ENCODE measurements around the gene TSNAXIP1.
"Not testable (repeated sequence)": the region's sequence is repeated elsewhere in the genome, so short reads cannot be mapped to it uniquely, and the experiment has no call there.

Gene TSNAXIP1

GRCh38 chr16:67834242-67834614 lies 27.5 kb downstream of the TSNAXIP1 start:
- no peak for DNase-seq (ENCODE audit: low read depth)

DNA sequence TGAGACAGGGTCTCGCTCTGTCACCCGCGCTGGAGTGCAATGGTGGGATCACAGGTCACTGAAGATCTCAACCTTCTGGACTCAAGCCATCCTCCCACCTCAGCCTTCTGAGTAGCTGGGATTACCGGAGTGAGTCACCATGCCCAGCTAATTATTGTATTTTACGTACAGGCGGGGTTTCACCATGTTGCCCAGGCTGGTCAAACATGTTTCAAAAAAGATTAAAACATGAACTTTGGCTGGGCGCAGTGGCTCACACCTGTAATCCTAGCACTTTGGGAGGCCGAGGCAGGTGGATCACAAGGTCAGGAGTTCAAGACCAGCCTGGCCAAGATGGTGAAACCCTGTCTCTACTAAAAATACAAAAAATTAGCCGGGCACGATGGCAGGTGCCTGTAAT lies 30.5 kb downstream of the TSNAXIP1 start:
- DNase-seq (ENCODE audit: low read depth) = not testable (repeated sequence)

GRCh38 chr16:67837811-67838210 lies 31.1 kb downstream of the TSNAXIP1 start:
- no peak for DNase-seq (ENCODE audit: low read depth)

DNA sequence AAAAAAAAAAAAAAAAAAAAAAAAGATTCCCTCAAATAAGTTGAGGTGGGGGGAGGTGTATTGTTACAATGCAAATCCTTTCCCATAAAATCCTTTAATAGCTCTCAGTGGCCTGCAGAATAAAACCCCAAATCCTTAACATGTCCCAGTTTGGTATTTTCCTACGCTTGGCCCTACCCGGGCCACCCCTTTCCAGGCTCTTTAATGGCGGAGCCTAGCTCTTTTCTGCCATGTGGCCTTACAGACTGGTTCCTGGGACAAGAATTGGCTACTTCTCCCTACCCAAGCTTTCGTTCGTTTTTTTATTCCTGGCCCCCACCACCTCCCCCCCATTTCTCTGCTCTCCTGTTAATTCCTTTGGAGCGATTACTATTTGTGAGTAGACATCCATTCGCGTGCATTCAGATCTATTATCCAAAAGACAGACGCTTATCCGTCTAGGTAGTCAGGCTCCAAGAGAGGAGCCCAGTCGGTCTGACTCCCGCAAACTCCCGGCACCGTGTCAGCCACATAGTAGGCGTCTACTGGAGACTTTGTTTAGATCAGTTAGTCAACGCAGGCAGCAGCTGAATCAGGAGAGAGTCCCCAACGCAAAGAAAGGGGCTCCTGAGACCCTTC lies 34.6 kb downstream of the TSNAXIP1 start:
- no peak for DNase-seq (ENCODE audit: low read depth)

GRCh38 chr16:67841816-67842508 lies 35.3 kb downstream of the TSNAXIP1 start, which contains the start of gene THAP11:
Gene THAP11, plus strand, starts transcription at chr16:67842320. Its CDS starts 235 bp downstream, at chr16:67842555.
- DNase-seq (ENCODE audit: low read depth) = peak; percentile 87

DNA sequence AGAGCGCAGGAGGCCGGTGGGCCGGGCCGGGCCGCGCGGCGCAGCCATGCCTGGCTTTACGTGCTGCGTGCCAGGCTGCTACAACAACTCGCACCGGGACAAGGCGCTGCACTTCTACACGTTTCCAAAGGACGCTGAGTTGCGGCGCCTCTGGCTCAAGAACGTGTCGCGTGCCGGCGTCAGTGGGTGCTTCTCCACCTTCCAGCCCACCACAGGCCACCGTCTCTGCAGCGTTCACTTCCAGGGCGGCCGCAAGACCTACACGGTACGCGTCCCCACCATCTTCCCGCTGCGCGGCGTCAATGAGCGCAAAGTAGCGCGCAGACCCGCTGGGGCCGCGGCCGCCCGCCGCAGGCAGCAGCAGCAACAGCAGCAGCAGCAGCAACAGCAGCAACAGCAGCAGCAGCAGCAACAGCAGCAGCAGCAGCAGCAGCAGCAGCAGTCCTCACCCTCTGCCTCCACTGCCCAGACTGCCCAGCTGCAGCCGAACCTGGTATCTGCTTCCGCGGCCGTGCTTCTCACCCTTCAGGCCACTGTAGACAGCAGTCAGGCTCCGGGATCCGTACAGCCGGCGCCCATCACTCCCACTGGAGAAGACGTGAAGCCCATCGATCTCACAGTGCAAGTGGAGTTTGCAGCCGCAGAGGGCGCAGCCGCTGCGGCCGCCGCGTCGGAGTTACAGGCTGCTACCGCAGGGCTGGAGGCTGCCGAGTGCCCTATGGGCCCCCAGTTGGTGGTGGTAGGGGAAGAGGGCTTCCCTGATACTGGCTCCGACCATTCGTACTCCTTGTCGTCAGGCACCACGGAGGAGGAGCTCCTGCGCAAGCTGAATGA lies 36.0 kb downstream of the TSNAXIP1 start:
- peak; percentile 27 for DNase-seq (ENCODE audit: low read depth)

DNA sequence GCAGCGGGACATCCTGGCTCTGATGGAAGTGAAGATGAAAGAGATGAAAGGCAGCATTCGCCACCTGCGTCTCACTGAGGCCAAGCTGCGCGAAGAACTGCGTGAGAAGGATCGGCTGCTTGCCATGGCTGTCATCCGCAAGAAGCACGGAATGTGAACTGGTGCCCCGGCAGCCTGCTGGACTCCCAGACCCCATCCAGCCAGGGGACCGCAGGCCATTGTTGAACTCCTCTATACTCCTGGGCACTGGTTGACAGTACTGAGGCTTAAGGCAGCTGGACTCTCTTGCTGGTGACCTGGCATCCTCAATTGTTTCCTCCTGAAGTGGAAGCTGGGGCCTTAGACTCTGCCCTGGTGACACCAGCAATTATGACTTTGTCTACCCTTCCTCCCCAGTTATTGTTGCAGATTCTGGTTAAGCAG lies 36.7 kb downstream of the TSNAXIP1 start:
- DNase-seq (ENCODE audit: low read depth) = no peak

GRCh38 chr16:67844497-67844896 lies 37.8 kb downstream of the TSNAXIP1 start:
- DNase-seq (ENCODE audit: low read depth) = no peak

DNA sequence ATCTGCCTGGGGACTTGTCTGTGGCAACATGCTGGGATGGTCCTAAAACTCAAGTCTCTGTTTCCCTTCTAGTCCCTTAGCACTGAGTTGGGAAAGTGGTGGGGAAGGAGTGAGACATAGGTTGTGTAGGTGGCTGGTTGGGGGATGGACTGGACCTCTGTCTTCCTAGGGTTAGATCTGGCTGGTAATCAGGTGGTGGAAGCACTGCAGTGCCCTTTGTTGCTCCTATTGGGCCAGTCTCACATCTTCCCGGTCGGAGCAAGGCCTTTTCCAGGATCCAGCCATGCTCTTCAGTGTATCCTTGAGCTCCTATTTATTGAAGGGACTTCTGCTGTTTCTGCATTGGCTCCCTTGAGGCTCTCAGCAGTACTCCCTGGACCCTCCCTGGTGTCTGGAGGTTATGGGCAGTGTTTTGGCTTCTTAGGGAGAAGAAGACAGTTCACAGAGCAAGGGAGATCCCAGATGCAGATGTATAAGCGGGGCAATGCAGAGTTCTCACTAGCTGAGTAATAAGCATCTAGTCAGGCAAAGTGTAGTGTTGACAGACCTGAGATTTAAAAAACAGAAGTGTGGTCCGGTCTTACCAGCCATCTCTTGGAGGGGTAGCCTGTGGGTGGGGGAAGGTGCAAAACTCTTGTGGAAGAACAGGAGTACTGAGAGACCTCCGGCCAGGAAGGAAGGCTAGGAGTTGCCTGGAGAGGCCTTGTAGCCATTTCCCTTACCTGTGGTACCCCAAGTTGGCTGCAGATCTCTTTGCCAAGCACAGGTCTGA lies 38.8 kb downstream of the TSNAXIP1 start:
- DNase-seq (ENCODE audit: low read depth) = no peak

DNA sequence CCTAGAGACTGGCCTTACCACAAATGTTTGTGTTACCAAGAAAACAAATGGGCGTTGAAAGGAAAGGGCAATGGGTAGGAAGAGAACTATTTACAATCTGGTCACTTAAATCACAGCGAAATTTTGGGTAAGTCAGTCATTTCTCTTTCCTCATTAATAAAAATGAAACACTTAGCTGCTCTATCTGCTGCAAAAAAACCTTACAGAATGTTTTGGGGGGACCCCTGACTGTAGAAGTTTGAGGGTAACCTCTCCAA lies 39.3 kb downstream of the TSNAXIP1 start:
- no peak for DNase-seq (ENCODE audit: low read depth)

DNA sequence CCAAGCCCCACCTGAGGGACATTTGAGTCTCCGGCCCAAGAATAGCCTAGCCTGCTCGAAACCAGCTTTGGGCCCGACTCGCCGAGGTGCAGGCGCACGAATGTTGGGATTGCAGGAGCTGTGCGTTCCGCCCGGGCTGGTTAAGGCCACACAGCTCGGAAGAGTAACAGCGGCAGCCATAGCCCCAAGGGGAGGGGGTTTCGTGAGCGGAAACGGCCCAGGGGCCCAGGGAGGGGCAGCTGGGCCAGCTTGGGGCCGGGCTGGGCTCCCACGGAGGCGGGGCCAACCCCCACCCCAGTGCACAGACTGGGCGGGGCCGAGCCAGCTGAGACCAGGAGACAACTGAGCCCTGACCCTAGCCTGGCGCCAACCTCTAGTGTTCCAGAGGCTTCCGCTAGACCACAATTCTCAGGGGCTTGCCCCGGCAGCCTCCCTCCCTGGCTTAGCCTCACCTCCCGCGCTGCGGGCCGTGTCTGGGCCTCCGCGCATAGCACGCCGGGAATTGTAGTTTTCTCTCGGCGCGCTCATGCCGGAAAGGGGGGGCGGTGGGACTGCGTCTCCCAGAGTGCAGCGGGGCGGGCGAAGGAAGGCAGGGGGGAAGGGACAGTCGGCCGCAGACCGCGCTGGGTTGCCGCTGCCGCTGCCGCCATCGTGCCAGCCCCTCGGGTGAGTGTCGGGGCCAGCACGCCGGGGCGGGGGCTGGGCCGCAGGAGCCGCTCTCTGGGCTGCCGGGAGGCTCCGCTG lies 39.8 kb downstream of the TSNAXIP1 start, which contains the start of gene NUTF2:
TSS of gene NUTF2 (plus strand) at position 614 of the 744 bp plus-strand sequence. CDS start 18,198 bp downstream, outside the sequence.
- DNase-seq (ENCODE audit: low read depth) = peak; percentile 94

DNA sequence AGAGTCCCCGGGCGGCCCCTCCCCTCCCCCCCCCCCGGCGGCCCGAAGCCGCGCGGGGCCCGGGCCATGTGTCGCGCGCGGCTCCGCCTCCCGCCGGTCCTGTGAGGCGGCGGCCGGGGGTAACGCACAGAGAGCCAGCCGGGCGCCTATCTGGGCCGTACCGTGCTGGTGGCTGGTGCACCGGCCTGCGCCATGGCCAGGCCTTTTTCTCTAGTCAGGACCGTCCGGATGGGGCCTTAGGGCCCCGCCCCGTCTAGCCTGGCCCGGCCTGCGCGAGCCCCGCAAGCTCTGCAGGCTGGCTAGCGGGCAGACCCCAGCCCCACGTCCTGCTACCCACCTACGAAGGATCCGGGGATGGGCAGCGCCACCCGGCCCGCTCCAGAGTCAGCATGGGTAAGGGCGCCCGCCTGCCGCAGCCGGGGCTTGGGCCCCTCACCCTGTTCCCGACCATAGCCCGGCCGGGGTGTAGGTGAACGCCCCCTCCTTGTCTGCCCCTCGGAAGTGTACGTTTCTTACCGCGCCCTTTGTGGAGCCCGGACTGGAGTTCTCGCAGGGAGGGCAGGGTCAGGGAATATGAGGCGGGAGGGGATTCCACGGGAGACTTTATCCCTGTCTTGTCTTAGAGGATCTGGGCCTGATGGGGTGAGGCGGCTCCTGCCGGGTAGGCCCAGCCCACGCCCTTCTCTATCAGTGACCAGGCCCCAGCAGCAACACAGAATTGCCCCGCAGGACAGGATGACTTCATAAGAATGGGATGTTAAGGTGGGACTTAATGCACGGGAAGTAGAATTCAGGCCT lies 40.6 kb downstream of the TSNAXIP1 start, which contains the start of gene CENPT:
TSS of gene CENPT (minus strand) at position 630 of the 798 bp plus-strand sequence. CDS start 13,834 bp downstream, outside the sequence.
- DNase-seq (ENCODE audit: low read depth) = no peak

- no peak for DNase-seq (ENCODE audit: low read depth)
Measured at GRCh38 chr16:67848118-67848517, 41.4 kb downstream of the TSNAXIP1 start.

DNA sequence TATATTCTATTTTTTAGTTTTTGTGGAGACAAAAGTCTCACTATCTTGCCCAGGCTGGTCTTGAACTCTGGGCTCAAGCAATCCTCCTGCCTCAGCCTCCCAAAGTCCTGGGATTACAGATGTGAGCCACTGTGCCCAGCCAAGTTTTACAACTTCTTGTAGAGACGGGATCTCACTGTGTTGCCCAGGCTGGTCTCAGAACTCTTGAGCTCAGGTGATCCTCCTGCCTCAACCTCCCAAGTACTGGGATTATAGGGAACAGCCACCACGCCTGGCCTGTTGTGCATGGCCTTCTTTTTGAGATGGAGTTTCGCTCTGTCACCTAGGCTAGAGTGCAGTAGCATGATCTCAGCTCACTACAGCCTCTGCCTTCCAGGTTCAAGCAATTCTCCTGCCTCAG lies 47.0 kb downstream of the TSNAXIP1 start:
- DNase-seq (ENCODE audit: low read depth) = no peak

DNA sequence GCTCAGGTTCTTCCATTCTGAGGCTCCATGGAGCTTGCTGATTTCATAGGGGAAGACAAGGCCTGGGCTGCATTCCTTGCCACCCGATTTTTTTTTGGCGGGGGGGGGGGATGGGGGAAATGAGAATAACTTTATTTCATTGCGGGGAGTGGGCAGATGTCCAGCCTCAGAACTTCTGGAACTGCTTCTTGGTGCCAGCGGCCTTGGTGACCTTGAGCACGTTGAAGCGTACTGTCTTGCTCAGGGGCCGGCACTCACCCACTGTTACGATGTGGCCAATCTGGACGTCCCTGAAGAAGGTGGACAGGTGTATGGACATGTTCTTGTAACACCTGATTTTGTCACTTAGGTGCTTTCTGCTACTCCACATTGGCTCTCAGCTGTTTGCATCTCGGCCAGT lies 49.1 kb downstream of the TSNAXIP1 start:
- DNase-seq (ENCODE audit: low read depth) = no peak

DNA sequence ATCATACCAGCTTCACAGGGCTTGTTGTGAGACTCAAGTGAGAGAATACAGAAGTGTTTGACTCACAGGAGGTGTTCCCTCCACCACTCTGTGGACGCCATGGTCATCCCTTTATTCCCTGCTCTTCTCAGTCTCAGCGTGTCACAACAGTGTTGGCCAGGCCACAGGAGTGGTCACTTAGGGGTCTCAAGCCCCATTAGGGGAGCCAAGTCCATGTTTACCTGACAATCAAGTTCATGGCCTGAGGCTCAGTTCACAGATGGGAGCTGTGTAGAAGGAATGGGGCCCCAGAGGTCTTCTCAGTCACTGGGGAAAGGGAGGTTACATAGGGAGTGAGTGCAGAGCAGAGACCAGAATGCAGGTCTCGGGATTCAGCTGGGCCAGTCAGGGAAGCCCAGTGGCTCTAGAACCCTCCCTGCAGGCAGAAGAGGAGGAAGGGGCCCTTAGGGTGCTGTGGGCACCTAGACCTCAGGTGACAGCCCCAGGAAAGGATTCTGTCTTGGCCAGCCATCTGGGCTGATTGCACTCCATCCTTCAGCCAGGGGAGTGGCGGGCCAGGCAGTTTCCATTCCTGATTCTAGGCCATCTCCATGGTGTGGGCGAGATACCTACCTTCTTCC lies 50.3 kb downstream of the TSNAXIP1 start:
- DNase-seq (ENCODE audit: low read depth) = no peak

DNA sequence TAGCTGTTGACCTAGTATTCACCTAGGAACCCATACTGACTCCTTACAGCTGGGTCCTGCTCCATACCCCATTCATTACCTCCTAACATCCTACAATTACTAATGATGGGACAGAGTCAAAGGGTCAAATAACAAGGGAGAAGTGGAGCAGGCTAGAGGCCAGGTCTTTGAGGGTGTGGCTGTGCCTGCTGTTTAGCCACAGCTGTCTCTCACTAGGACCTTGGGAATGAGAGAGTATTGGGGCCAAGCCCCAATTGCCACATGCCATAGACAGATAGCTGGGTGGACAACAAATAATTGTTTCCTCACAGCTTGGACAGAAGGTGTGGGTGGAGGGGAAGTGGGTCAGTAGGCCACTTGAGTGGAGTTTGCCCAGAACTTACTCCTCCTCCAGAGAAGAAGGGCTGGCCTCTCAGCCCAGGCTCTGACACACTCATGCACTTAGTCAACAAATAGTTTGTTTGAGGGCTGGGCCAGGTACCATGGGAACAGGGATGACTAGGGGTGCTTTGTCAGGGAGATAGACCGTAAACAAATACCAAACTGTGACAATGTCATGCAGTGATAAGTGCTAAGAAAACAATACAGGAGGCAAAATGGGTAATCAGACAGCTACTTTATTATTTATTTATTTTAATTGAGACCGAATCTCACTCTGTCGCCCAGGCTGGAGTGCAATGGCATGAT lies 51.0 kb downstream of the TSNAXIP1 start:
- DNase-seq (ENCODE audit: low read depth) = no peak

DNA sequence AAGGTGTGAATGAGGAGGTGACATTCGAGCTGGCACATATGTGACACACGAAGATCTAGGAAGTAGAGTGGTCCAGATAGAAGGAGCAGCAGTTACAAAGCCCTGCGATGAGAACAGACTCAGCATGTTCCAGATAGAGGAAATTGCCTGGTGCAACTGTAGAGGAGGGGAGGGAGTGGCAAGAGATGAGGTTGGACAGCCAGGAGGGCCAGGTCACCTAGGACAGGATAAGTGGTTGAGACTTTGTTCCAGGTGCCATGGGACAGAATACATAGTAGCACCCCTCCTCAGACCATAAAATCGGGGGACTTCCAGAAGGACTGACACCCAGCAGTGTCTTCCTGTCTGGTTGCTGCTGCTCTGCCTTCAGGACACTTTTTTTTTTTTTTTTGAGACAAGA lies 51.8 kb downstream of the TSNAXIP1 start:
- DNase-seq (ENCODE audit: low read depth) = no peak

DNA sequence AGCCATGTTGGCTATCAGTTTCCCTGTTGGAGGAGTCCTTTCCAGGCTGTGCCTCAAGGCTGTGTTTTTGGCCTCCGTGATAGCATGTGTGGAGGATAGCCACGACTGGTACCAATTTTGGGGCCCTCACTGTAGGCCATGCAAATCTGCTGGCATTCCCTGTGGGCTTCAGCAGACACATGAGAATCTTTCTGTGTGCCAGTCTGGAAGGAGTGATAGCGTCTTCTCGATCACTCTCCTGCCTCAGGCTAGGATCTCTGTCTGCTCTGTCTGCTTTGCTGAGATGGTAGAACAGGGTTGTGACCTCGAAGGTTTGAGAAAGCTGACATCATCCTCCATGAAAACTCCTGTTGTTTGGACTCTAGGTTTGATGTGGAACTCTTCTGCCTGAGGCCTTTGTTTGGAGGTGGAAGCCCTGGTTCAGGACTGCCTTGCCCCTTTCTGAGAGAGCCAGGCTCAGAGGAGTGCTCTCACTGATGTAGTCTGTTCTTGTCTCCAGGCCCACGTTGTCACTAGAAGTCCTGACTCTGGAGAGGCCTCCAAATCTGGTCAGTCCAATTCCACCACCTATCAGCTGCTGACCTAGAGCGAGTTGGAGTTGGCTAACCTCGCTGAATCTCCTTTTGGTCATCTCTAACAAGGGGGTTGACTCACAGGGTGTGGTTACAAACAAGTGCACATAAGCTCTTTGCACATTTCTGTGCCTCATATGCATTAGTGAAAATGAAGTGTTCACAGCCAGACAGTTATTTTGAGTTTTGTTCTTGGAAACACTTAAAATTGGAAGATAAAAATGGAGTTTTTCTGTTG lies 54.1 kb downstream of the TSNAXIP1 start:
- DNase-seq (ENCODE audit: low read depth) = no peak
